ENCODE measurements around the gene UNC5A.

GRCh38 chr5:176918613-176919012, 108.3 kb downstream of the UNC5A start:
- no peak for TF ChIP-seq REST (IDR thresholded peaks at IDR 0.05; ENCODE audit: insufficient read depth in 1 of 2, low read depth in 2 of 2, low read length in 2 of 2)
- no peak for TF ChIP-seq POLR2AphosphoS5 (IDR thresholded peaks at IDR 0.05; ENCODE audit: low read depth, low read length)
- TF ChIP-seq TAF1 (IDR thresholded peaks at IDR 0.05; ENCODE audit: borderline replicate concordance, insufficient read depth, low read length) = no peak

All from PFSK-1 (cell line).